ENCODE measurements around the gene RAB3B.
"Not testable (repeated sequence)": the region's sequence is repeated elsewhere in the genome, so short reads cannot be mapped to it uniquely, and the experiment has no call there.

Gene RAB3B

DNA sequence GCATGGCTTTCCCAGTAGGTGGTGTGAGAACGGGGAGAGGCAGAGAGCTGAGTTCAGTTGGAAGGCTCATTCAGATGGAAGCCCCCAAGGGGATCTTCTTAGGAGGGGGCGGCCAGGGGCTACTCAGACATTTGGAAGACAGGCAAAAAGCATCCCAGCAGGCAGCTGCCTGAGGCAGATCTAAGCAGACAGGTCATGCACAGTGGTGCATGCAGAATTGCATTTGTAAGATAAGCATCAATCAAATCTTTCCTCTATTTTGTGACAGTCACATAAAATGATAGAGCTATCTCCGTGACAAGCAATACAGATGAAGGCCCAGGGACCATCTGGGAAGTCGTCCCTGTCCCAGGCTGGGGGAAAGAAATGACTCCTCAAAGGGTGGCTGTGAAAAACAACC, 3.8 kb downstream of the RAB3B start:
- no peak for DNase-seq

DNA sequence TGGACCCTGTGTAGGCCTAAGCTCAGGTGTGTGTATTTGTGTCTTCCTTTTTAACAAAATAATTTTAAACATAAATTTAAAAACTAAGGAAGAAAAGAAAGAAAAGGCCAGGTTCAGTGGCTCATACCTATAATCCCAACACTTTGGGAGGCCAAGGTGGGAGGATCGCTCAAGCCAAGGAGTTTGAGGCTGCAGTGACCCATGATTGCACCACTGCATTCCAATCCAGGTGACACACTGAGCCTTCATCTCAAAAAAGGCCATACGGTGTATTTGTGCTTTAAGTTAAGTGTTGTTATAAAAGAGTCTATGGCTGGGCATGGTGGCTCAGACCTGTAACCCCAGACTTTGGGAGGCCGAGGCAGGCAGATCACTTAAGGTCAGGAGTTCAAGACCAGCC, 8.3 kb downstream of the RAB3B start:
- DNase-seq = no peak

DNA sequence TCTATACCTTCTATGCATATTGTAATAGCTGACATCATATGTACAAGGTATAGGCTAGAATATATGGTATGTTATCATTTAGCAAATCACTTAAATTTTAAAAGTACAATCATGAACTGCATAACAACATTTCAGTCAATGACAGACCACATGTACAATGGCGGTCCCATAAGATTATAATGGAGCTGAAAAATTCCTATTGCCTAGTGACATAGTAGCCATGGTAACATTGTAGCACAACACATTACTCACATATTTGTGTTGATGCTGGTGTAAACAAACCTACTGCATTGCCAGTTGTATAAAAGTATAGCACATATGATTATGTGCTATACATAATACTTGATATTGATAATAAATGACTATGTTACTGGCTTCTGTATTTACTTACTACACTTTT, 8.9 kb downstream of the RAB3B start:
- DNase-seq = no peak

DNA sequence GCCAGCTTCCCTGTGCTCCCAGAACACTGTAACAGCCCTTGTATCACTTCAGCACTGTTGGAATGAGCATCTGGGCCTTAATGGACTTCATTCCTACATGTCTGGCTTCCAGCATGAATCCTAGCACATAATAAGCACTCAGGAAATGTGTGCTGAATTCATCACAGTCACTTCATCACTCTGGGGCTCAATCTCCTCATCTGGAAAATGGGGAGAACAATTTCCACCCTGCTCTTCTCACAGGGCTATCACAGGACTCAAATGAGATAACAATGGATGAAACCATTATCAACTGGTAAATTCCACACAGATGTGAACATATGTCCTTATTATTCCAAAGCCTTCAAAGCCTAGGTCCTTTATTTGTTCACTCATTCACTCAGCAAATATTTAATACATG, 12.4 kb downstream of the RAB3B start:
- DNase-seq = no peak

DNA sequence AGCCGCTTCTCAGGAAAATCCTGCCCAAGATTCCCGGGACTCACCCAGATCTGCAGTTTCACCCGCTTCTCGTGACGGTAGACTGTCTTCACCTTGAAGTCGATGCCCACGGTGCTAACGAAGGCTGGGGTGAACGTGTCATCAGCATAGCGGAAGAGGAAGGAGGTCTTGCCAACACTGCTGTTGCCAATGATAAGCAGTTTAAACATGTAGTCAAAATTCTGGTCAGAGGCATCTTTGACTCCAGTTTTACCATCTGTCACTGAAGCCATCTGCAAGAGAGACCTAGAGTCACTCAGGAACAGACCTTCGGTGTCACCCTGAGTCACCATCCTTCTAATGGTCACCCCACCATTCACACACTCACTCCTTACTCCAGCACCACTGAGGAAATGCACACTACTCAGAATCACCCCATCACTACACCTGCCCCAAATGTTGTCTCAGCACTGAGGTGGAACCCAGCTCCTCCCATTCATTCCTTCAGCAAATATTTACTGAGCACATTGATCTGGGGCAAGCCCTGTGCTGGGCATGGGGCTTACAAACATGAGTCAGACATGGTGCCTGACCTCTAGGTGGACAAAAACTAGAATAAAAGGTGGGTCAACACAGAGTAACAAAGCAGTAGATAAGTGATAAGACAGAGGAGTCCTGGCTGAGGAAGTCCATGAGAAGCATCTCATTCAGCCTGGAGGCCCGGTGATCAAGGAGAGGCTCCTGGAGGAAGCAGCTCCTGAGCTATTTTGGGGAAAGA, 13.5 kb downstream of the RAB3B start:
- no peak for DNase-seq

DNA sequence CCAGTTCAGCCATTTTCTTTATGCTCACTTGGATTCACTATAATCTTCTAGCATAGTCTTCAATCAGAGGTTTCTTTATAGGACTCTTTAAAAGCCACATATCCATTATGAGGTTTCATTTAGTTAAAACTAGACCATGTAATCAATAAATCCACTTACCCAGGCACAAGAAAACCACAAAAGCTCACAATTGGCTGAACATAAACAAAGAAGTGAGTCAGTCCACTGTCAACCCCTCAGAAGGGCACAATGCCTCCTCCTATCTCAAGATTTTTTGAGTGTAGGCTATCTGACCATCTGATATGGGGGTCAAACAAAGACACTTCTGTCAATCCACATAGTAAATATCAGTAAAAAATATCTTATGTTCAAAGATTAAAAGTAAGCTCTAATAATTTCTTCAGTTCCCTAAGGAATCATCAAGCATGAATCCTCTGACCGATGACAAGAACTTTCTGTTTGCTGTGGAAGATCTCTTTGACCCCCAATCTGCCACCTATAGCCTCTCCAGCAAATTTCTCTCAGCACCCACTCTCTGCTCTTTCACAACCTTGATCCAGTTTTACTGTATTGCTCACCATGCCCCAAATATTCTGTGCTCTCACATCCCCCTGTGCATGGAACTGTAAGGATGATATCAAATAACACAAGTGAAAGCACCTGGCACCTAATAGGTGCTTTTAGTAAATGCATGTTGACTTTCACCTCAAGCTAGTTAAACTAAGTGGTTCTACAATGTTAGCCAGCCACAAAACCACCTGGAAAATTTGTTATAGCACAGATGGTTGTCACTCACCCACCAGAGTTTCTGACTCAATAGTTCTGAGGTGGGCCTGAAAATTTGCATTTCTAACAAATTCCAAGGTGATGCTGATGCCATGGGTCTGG, 16.7 kb downstream of the RAB3B start:
- DNase-seq = no peak

DNA sequence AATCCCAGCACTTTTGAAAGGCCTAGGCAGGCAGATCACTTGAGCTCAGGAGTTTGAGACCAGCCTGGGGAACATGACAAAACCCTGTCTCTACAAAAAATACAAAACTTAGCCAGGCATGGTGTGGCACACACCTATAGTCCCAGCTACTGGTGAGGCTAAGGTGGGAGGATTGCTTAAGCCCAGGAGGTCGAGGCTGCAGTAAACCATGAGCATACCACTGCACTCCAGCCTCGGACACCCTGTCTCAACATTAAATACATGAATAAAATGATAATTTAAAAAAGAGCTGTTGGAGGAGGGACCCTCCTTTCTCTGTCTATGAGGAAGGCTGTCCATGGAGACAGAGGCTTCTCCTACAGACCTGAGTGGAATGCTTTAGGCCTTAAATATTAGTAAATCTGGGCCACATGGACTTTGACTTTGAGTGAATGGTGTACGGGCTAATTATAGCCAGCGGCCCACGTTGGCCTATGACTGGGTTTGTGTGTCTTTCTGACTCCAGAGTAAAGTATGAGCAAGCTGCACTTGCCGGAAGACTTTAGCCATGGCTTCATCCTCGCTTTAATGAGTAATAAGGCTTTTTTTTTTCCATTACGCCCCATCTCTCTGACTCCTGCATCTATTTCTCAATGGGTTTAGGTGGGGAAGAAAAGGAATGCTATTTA, 21.3 kb downstream of the RAB3B start:
- no peak for DNase-seq

DNA sequence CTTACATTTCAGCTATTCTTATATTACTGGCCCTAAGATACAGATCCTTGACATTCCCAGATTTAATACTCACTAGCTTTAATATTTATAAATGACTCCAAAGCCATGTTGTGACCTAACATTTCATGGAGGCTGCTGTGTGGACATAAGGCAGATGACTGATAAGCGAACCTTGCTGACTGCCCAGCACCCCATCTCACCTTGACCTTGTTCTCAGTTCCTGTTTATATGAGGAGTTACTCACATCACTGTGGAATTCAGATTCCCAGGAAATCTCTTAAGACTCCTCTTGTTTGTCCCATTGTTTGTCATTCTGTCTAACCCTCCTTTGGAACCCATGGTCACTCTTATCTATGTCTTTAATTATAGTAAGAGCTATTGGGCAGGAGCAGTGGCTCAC, 21.9 kb downstream of the RAB3B start:
- no peak for DNase-seq

DNA sequence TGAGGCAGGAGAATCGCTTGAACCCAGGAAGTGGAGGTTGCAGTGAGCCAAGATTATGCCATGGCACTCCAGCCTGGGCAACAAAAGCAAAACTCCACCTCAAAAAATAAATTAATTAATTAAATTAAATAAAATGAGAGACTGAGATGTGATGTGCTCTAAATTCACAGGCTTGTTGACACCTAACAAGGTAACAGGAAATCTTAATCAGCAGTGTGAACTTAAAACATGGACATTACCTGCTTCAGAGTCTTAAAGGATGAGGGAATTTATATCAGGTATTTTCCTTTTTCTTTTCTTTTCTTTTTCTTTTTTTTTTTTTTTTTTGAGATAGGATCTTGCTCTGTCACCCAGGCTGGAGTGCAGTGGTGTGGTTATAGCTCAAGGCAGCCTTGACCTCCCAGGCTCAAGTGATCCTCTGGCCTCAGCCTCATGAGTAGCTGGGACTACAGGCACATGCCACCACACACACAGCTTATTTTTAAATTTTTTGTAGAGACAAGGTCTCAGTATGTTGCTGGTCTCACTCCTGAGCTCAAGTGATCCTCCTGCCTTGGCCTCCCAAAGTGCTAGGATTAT, 23.2 kb downstream of the RAB3B start:
- DNase-seq = not testable (repeated sequence)

DNA sequence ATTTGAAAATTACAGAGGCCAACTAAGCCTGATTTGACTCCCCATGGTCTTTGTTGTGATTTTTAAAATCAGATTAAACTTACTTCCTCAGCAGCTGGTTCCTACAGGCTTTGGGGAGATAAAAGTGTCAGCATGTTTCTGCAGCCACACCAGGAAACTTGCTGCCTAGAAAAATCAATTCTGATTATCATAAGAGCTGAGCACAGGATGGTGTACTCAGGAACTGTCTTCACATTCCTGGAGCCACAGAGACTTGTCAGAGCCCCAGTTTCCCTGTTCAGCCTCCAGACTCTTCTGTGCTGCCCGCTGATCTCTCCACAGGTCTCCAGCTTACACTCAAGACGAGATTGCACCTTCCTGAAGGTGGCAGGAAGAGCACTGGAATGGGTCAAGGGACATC, 23.9 kb downstream of the RAB3B start:
- DNase-seq = no peak

DNA sequence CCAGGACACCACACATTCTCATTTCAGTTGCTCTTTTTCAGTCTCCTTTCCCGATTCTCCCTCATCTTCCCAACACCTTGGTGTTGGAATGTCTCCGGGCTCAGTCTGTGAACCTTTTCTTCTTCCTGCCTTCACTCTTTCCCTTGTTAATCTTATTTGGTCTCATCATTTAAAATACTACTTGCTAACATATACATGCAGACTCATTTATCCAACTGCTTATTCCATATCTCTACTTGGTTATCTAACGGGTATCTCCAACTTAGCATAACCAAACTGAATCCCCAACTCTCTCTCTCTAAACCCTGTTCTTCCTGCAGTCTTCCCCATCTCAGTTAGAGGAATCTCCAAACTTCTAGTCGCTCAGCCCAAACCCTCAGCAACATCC, 26.2 kb downstream of the RAB3B start:
- DNase-seq = no peak

DNA sequence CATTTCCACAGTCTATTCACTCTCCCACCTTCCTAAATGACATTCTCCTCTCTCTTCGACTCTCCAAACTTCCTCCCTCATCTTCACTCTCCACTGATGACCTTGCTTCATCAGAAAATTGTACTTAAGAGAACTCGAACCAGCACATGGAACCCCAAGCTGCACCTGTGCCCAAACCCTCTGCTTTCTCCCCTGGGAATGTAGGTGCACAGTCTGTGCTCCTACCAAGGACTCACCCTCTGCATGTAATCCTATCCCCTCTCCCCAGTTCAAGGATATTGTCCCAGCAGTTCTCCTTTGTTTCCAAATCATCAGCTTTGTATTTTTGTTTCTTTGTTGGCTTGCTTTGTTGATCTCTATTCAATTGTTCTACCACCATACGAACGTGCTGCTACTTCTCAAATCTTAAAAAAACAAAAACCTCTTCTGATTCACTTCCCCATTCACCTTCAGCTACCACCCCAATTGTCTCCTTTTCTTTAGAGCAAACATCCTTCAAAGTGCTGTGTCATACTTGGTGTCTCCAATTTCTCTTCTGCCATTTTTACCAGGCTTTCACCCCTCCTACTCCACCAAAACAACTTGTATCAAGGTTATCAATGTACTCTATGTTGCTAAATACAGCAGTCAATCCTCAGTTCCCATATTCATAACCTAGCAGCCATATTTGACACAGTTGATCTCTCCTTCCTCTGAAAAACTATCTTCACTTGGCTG, 26.8 kb downstream of the RAB3B start:
- no peak for DNase-seq

DNA sequence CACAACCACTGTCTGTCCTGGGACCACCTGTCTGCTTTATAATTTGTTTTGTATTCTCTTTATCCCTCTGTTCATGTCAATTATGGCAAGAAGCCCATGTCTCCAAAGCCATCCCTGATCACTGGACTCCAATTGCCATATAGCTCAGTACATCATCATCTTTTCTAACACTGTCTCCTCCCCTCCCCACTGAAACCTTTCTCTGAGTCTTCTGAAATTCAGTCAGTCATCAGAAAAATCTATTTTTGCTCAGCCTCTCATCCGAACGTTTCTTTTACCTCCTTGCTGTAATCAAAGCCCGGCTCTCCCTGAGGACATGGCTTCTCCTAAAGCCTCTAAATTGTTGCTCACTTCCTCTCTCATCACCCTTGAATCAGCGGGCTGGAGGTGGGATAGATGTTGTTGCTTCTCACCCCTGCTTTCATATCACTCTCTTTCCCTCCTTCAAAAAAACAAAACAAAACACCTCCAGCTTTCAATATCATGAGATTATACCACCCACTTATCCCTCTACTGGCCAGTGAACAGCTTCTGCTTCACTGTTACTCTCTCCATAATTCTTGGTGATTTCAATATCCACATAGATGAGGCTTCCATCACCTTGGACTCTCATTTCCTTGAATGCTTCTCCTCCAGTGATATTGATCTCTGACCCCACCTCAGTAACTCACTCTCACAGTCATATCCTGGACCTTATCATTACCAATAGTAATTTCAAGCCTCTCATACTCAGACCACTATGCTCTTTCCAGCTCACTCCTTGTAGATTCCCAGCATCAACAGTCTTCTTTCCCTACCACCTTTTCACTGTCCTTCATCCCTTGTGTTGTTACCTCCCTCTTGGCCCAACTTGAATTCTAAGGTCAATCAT, 27.8 kb downstream of the RAB3B start:
- no peak for DNase-seq

DNA sequence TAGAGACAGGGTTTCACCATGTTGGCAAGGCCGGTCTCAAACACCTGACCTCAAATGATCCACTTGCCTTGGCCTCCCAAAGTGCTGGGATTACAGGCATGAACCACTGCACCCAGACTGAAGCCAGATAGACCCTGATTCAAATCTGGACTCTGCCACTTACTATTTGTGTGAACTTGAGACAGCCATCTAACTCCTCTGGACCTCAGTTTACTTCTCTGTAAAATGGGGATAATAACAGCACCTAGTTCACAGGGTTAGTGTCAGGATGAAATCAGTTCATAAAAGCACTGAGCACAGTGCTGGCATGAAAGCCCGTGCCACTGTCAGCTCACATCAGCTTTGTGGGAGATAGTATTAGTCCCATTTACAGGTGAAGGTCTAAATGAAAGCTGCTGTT, 28.5 kb downstream of the RAB3B start:
- DNase-seq = no peak

DNA sequence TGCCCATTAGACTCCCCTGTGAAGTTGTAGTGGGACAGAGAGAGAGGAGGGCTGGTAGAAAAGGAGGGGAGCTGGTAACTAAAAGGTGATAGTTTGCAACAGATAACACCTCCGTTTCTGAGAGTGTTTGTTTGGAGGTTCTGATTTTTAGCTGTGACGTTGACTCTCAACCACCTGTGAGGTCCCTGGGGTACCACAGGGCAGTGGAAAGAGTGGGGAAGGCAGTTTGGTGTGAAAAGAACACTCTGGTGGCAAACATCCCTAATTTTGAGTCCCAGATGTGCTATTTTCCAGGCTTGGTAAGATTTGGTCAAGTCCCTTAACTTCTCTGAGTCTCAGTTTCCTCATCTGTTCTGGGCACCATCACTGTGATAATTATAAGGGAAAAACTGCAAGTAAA, 29.3 kb downstream of the RAB3B start:
- no peak for DNase-seq

DNA sequence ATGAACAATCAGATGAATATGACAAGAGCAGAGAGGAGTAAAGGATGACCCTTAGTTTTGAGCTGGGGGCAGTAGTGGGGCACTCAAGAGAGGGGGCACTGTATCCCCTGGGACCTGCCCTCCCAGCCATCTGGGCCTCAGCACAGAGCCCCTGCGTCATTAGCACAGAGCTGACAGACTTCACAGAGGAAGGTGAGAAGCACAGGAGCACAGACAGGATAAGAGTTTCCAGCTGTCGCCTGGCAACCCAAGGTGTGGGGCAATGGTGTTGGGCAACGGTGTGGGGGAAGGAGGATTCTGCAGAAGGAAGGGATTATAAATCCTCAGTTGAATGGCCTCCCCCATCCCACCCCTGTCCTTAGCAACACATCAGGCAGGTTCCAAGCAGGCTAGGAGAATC, 30.2 kb downstream of the RAB3B start:
- no peak for DNase-seq

DNA sequence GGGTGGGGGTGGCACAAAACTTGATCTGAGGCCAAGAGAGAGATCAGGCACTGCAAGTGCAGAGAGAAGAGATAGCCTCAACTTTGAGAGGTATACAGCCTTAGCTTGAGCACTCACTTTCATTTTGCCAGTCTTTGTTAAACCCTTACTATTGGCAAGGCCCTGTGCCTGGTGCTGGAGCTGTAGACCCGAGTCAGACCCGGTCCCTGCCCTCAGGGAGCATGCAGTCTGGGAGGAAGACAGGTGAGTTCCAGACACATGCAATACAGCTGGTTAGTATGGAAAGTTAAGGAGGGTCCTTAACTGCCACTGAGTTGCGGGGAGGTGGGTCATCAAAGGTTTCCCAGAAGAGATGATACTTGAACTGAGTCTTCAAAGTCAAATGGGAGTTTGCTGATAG, 31.7 kb downstream of the RAB3B start:
- DNase-seq = no peak

DNA sequence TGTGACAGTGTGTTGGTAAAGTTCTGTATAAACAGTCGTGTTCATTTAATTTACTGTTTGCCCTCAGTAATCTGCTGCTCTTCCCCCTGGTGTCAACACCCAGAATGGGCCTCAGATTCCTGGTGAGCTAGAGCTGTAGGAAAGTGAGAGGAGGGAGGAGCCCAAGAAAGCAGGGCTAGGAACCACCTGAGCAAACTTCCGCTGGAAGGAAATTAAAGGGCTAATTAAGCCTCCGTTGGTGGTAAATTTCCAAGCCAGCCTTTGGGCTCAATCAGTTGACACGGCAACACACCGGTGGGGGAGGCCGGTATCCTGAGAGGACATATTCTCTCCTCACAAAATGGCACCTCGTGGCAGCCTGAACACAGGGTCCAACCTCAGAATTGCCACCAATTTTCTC, 32.9 kb downstream of the RAB3B start:
- no peak for DNase-seq

DNA sequence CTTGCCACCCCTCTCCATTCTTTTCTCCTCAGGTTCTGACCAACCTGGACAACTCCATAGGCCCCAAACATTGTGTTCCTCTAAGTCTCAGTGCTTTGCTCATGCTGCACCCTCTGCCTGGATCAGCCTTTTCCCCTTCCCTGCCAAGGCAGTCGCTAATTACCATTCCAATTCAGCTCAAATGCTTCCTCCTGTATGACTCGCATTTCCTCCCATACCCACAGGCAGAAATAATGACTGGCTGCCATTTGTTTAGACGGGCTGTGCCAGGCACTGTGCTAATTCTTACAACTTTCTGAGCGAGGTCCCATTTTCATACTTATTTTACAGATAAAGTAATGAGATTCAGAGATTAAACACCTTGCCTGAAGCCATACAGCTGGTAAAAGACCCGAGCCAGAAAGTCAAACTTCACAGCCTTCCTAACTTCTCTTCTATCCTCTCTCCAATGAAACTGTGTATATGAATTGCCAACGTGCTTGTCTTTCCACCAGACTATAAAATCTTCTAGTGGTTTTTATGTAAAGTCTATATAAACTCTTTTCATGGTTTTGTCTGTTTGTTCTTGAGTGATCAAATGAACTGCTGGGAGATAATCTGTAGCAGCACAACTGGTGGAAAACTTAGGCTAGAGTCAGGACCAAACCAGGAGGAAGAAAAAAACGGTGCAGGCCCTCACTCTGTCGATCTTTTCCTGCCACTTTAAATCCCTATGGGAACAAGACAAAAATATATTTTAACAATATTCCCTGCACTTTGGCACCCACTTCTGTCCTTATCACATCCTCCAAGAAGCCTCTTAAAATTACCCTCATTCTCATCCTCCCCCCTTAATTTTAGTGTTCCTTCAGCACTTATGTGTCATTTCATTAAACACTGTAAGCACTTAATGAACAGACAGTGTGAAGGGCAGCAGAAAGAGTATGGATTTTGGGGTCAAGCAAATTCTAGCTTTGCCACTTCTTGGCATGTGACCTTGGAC, 33.7 kb downstream of the RAB3B start:
- DNase-seq = no peak

DNA sequence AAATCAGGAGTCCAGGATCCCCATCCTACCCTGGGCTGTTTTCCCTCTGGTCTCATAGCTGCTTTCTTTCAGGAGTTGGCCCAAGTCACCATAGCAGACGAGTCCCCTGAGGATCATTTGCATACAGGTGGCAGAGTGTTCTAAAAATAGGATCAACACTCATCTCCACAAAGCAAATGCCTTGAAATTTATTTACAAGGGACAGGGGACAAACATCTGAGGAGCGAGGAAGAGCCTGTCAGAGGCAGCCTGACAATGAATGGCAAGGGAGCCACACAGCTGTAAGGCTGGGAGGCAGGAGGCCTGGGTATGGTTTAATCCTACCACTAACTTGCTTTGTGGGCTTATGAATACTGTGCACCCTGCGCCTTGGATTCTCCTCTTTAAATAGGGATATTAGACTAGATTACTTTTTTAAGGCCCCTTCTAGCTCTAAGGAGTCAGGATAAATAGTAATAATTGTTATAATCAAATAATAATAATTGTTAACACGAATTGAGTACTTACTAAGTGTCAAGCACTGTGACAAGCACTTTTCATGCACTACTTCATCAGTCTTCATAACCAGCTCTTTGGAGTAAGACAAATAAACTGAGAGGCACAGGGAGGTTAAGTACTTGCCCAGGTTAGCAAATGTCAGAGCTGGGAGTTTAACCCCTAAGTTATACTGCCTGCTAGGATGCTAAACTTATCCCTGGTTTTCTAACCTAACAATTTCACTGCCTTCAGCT, 34.5 kb downstream of the RAB3B start:
- DNase-seq = no peak

Data from stimulated activated CD8-positive, alpha-beta memory T cell treated with anti-CD3 and anti-CD28 coated beads, Interleukin-4, amount 100 ng/mL, for 48 hours (primary cell).